Activated naive CD4-positive, alpha-beta T cell treated with anti-CD3 and anti-CD28 coated beads, Interleukin-2, amount 50 U/mL, for 24 hours (primary cell): ENCODE results near the gene POLR3A.

Experiments used
- H3K27ac Mint-ChIP-seq: one replicate; pipeline ENCODE4 v1.8.0; 2021; ENCODE audit warnings: mild to moderate bottlenecking, mixed read lengths
- H3K27me3 Mint-ChIP-seq: one replicate; pipeline ENCODE4 v1.8.0; 2021; ENCODE audit warnings: mixed read lengths
- H3K36me3 Mint-ChIP-seq: one replicate; pipeline ENCODE4 v1.8.0; 2021; ENCODE audit warnings: mixed read lengths
- H3K4me1 Mint-ChIP-seq: one replicate; pipeline ENCODE4 v1.8.0; 2021; ENCODE audit warnings: mixed read lengths
- H3K4me3 Mint-ChIP-seq: one replicate; pipeline ENCODE4 v1.8.0; 2021; ENCODE audit warnings: mild to moderate bottlenecking, mixed read lengths
- H3K9me3 Mint-ChIP-seq: one replicate; pipeline ENCODE4 v1.8.0; 2021; ENCODE audit warnings: mixed read lengths

The POLR3A gene

GRCh38 chr10:77979221-77979620 lies 50.1 kb downstream of the POLR3A start:
- Mint-ChIP-seq H3K27ac (no peak overlapping the region), H3K9me3 (no peaks in the 10 kb centered on the region), H3K4me1 (no peaks in the 10 kb centered on the region), H3K27me3 (no peaks in the 10 kb centered on the region), H3K36me3 (peaks cover 15% of the 10 kb centered on the region), H3K4me3 (no peak overlapping the region)

DNA sequence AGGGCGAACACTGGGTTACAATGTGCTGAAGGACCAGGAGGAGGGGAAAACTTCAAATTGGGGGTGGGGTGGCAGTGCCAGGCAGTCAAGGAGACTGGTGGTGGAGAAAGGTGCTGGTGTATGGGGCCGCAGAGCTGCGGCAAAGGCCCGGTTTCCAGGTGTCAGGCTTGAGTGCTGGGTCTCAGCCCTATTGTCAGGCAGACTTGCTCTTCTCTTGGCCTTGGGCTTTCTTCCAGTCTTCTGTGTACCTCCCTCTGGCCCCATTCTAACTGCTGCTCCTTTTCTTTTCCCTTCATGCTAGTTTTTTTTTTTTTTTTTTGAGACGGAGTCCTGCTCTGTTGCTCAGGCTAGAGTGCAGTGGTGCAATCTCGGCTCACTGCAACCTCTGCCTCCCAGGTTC lies 51.0 kb downstream of the POLR3A start:
- no peaks in the 10 kb centered on the region for H3K4me1 Mint-ChIP-seq
- peaks cover 11% of the 10 kb centered on the region for H3K36me3 Mint-ChIP-seq
- no peak overlapping the region for H3K4me3 Mint-ChIP-seq
- H3K27ac Mint-ChIP-seq, result no peak overlapping the region
- H3K27me3 Mint-ChIP-seq, result no peaks in the 10 kb centered on the region
- no peaks in the 10 kb centered on the region for H3K9me3 Mint-ChIP-seq

DNA sequence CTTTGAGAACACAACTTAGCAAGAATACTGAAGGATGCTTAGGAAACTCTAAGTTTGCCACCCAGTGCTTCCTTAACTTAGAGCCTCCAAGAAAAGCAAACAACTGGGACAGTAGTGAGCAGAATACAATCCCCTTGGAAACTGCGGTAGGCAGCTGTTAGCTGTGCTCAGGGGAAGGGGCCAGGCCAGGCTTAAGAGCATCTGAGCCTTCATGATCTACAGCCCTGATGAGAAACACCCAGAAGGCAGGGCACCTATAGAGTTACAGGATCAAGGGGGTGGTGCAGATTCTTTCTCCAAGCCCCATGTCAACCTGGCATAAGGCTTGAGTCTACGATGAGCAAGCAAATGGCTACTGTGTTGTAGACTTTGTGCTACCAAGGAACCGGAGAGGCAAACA lies 51.4 kb downstream of the POLR3A start:
- Mint-ChIP-seq H3K27me3 (no peaks in the 10 kb centered on the region), H3K4me3 (no peak overlapping the region), H3K9me3 (no peaks in the 10 kb centered on the region), H3K27ac (no peak overlapping the region), H3K4me1 (no peaks in the 10 kb centered on the region), H3K36me3 (peaks cover 11% of the 10 kb centered on the region)

DNA sequence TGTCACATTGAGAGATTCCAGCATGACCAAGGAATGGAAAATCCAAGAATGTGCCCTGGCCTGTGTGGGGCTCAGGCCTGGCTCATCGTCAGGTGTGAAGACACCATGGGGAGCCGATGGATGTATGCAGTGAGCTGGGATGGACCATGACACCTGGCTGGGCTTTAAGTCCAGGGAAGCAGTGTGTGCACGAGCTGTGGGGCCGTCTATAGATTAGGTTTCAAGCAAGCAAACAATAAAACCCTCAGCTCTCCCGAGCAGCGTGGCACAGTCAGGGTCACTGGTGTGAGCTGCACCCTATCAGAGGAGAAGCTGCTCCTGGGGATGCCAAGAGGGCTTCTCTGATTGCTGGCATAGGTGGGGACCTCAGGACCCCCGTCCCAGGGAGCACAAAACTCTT lies 52.3 kb downstream of the POLR3A start:
- no peak overlapping the region for H3K27ac Mint-ChIP-seq
- peaks cover 11% of the 10 kb centered on the region for H3K36me3 Mint-ChIP-seq

DNA sequence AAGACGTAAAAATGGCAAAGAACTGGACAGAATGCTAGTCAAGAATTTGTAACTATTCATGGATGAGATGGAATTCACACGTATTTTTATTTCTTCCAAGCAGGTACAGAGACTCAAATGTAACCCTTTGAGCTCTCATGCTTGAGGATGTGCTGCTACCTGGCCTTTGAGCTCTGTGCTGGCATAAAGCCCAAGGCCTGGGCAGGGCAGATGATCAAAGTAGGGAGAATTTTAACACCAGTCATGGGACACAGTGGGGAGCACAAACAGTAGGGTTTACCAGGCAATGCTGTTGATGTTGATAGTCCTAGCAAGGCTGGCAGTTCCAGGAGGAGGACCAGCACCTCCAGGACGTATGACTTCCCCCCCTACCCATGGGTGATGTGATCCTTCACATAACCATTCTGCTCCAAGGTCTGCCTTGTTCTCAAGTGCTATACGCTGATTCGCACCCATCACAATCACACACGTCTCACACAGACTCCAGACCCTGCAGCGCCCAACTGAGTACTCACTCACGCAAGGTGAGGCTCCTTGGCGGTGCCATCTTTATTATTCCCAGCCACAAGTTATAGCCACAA lies 54.1 kb downstream of the POLR3A start:
- H3K4me1 Mint-ChIP-seq, result peaks cover 8% of the 10 kb centered on the region
- H3K27ac Mint-ChIP-seq, result no peak overlapping the region
- no peak overlapping the region for H3K4me3 Mint-ChIP-seq
- H3K36me3 Mint-ChIP-seq, result peaks cover 11% of the 10 kb centered on the region
- no peaks in the 10 kb centered on the region for H3K27me3 Mint-ChIP-seq
- no peaks in the 10 kb centered on the region for H3K9me3 Mint-ChIP-seq

More for the DNA sequence above, 52.3 kb downstream of the POLR3A start:
- Mint-ChIP-seq H3K27me3 (no peaks in the 10 kb centered on the region), H3K4me1 (no peaks in the 10 kb centered on the region), H3K9me3 (no peaks in the 10 kb centered on the region), H3K4me3 (no peak overlapping the region)

DNA sequence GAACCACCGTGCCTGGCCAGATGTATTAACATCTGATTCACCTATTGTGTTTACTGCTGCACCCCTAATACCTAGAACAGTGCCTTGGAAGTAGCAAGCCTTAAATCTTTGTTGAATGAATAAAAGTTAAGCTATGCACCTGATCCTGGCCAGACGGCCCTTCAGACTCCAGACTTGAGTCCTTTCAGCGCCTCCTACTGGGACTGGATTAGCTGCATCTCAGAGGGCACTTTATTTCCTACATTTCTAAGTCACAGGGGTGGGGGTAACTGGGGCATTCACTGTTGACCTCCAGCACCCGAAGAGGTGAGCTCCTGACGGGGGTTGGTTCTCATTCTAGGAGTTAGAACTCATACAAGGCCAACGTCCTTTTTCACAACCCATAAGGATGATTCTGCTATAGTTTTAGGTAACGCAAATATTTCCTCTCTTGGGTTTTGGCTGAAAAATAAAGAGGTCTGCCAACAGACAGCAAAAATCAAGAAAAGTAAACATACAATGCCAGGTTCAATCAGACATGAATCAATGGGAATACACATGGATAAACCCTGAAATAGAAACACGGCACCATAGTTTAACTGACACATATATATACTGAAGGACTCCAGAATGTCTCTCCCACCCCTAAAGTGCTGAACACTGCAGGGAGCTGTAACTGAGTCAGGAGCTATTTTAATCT lies 54.8 kb downstream of the POLR3A start:
- no peak overlapping the region for H3K4me3 Mint-ChIP-seq
- H3K9me3 Mint-ChIP-seq, result no peaks in the 10 kb centered on the region
- peaks cover 10% of the 10 kb centered on the region for H3K36me3 Mint-ChIP-seq
- H3K27me3 Mint-ChIP-seq, result no peaks in the 10 kb centered on the region
- H3K4me1 Mint-ChIP-seq, result peaks cover 8% of the 10 kb centered on the region
- H3K27ac Mint-ChIP-seq, result no peak overlapping the region

- Mint-ChIP-seq H3K4me1 (peaks cover 8% of the 10 kb centered on the region), H3K27ac (no peak overlapping the region), H3K4me3 (no peak overlapping the region), H3K27me3 (no peaks in the 10 kb centered on the region), H3K9me3 (no peaks in the 10 kb centered on the region), H3K36me3 (peaks cover 10% of the 10 kb centered on the region)
Observed at GRCh38 chr10:77973276-77973675, 56.0 kb downstream of the POLR3A start.

GRCh38 chr10:77972148-77972547 lies 57.2 kb downstream of the POLR3A start:
- no peak overlapping the region for H3K27ac Mint-ChIP-seq
- H3K4me1 Mint-ChIP-seq, result peaks cover 8% of the 10 kb centered on the region
- peaks cover 3% of the 10 kb centered on the region for H3K36me3 Mint-ChIP-seq
- no peaks in the 10 kb centered on the region for H3K27me3 Mint-ChIP-seq
- no peaks in the 10 kb centered on the region for H3K9me3 Mint-ChIP-seq
- no peak overlapping the region for H3K4me3 Mint-ChIP-seq

- H3K27me3 Mint-ChIP-seq, result no peaks in the 10 kb centered on the region
- no peak overlapping the region for H3K4me3 Mint-ChIP-seq
- no peak overlapping the region for H3K27ac Mint-ChIP-seq
- H3K9me3 Mint-ChIP-seq, result no peaks in the 10 kb centered on the region
- H3K36me3 Mint-ChIP-seq, result peaks cover 1% of the 10 kb centered on the region
- H3K4me1 Mint-ChIP-seq, result peaks cover 8% of the 10 kb centered on the region
Observed at GRCh38 chr10:77971804-77972144, 57.5 kb downstream of the POLR3A start.

- H3K27ac Mint-ChIP-seq, result peak overlapping the region; percentile 30
- H3K4me3 Mint-ChIP-seq, result no peak overlapping the region
- H3K9me3 Mint-ChIP-seq, result no peaks in the 10 kb centered on the region
Observed at GRCh38 chr10:77970869-77971803, 58.2 kb downstream of the POLR3A start.

DNA sequence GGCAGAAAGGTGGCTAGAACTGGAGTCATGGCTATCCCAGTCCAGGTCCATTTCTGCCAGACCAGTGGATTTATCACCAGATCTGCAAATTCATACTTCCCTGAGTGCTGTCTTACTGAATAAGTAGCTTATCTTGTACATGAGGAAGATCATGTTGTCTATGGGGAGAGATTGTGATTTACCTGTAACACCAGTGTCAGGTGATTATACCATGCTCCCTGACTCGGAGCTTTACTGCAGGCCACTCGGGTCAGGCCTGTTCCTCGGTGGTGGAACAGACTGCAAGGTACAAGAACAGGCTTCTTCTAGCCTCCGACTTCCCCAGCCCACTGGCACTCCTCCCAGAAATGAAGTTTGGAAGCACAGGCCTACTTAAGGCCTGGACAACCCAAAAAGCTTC lies 60.2 kb downstream of the POLR3A start:
- Mint-ChIP-seq H3K9me3 (no peaks in the 10 kb centered on the region), H3K36me3 (no peaks in the 10 kb centered on the region), H3K27me3 (peaks cover 1% of the 10 kb centered on the region), H3K27ac (no peak overlapping the region), H3K4me3 (no peak overlapping the region), H3K4me1 (peaks cover 8% of the 10 kb centered on the region)

More at GRCh38 chr10:77970869-77971803, 58.2 kb downstream of the POLR3A start:
- no peaks in the 10 kb centered on the region for H3K27me3 Mint-ChIP-seq
- peaks cover under 1% of the 10 kb centered on the region for H3K36me3 Mint-ChIP-seq
- peaks cover 8% of the 10 kb centered on the region for H3K4me1 Mint-ChIP-seq

GRCh38 chr10:77967611-77968022 lies 61.7 kb downstream of the POLR3A start:
- Mint-ChIP-seq H3K4me3 (no peak overlapping the region), H3K36me3 (no peaks in the 10 kb centered on the region), H3K27ac (no peak overlapping the region), H3K4me1 (peaks cover 8% of the 10 kb centered on the region), H3K27me3 (peaks cover 1% of the 10 kb centered on the region), H3K9me3 (no peaks in the 10 kb centered on the region)

DNA sequence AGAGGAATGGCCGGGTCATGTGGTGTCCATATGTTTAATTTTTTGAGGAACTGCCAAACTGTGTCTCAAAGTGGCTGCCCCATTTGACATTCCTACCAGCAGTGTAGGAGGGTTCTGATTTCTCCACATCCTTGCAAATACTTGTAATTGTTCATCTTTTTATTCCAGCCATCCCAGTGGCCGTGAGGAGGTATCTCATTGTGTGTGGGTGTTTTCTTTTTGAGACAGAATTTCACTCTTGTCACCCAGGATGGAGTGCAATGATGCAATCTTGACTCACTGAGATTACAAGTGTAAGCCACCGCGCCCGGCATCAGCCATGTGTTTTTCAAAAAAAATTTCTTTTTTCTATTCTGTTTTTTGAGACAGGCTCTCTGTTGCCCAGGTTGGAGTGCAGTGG lies 64.0 kb downstream of the POLR3A start:
- H3K36me3 Mint-ChIP-seq, result no peaks in the 10 kb centered on the region
- H3K27ac Mint-ChIP-seq, result no peak overlapping the region
- H3K27me3 Mint-ChIP-seq, result peaks cover 1% of the 10 kb centered on the region
- H3K9me3 Mint-ChIP-seq, result no peaks in the 10 kb centered on the region
- no peak overlapping the region for H3K4me3 Mint-ChIP-seq
- H3K4me1 Mint-ChIP-seq, result no peaks in the 10 kb centered on the region

GRCh38 chr10:77964811-77965210 lies 64.5 kb downstream of the POLR3A start:
- Mint-ChIP-seq H3K9me3 (no peaks in the 10 kb centered on the region), H3K27me3 (peaks cover 1% of the 10 kb centered on the region), H3K36me3 (no peaks in the 10 kb centered on the region), H3K4me1 (no peaks in the 10 kb centered on the region), H3K4me3 (no peak overlapping the region), H3K27ac (no peak overlapping the region)

GRCh38 chr10:77963901-77964300 lies 65.4 kb downstream of the POLR3A start:
- Mint-ChIP-seq H3K27me3 (peaks cover 1% of the 10 kb centered on the region), H3K4me3 (no peak overlapping the region), H3K9me3 (no peaks in the 10 kb centered on the region), H3K36me3 (no peaks in the 10 kb centered on the region), H3K27ac (no peak overlapping the region), H3K4me1 (no peaks in the 10 kb centered on the region)
